IMR-90 (cell line): Measurements from ENCODE around the gene SPIC. TPM values are rescaled to one million over a fixed set of nuclear protein-coding genes. Genes with fewer than 3 reads are reported as not detected.

ENCODE experiments used
- ATAC-seq: fragments of 200-7000 bp; cut with Tn5 transposase; 2 replicates; pipeline ENCODE4 v1.9.1; 2020; ENCODE audit warnings: low read depth, mild to moderate bottlenecking, moderate library complexity
- BruUV-seq: library from RNA; stranded (reverse); fragments of 400-500 nt; replicated peaks from 2 replicates; lab custom pipeline; 2021; lab: Mats Ljungman, UMichigan
- CTCF ChIA-PET: fragments of 300-600 bp; formaldehyde crosslinking; extraction: SDS; loops from one replicate; lab custom pipeline; 2021; ENCODE audit warnings: antibody characterized with exemption; lab: Yijun Ruan, JAX
- POLR2A ChIA-PET: fragments of 300-600 bp; sonication (Branson Sonifier 250); formaldehyde crosslinking; loops from one replicate; lab custom pipeline; 2022; ENCODE audit warnings: antibody characterized with exemption; ENCODE audit not compliant: unreplicated experiment; lab: Charles Lee
- DNase-seq: peaks from one replicate; pipeline ENCODE4 v3.0.0; 2013
- H2AFZ ChIP-seq: replicated peaks from 2 replicates; pipeline ENCODE3; 2013; ENCODE audit warnings: low read length, mild to moderate bottlenecking; ENCODE audit not compliant: poor library complexity
- H2AK5ac ChIP-seq: 2 replicates; pipeline ENCODE4 v1.6.1; 2013; ENCODE audit warnings: low read depth, low read length, inconsistent platforms
- H2AK9ac ChIP-seq: replicated peaks from 2 replicates; pipeline ENCODE3; 2013; ENCODE audit warnings: mild to moderate bottlenecking, low read depth, low read length, moderate library complexity; ENCODE audit not compliant: poor library complexity
- H2BK120ac ChIP-seq: 2 replicates; pipeline ENCODE4 v1.6.1; 2013; ENCODE audit warnings: low read depth, low read length, inconsistent platforms
- H2BK15ac ChIP-seq: 3 replicates; pipeline ENCODE4 v1.6.1; 2013; ENCODE audit warnings: low read depth, low read length, inconsistent platforms
- H2BK20ac ChIP-seq: 2 replicates; pipeline ENCODE4 v1.6.1; 2013; ENCODE audit warnings: low read depth, mild to moderate bottlenecking, inconsistent platforms, low read length, moderate library complexity
- H2BK5ac ChIP-seq: 2 replicates; pipeline ENCODE4 v1.6.1; 2013; ENCODE audit warnings: mild to moderate bottlenecking, low read depth, low read length, inconsistent platforms; ENCODE audit not compliant: poor library complexity, severe bottlenecking
- H3K14ac ChIP-seq: replicated peaks from 2 replicates; pipeline ENCODE4 v1.6.1; 2013; ENCODE audit warnings: low read depth, low read length, inconsistent platforms
- H3K18ac ChIP-seq: 2 replicates; pipeline ENCODE4 v1.6.1; 2013; ENCODE audit warnings: low read depth, low read length, control low read depth
- H3K23ac ChIP-seq: 2 replicates; pipeline ENCODE4 v1.6.1; 2013; ENCODE audit warnings: low read depth, low read length, inconsistent platforms
- H3K27ac ChIP-seq: 2 replicates; pipeline ENCODE4 v1.5.1; 2013; ENCODE audit warnings: mild to moderate bottlenecking, control low read depth, low read length; ENCODE audit not compliant: insufficient read depth
- H3K27me3 ChIP-seq: 2 replicates; pipeline ENCODE4 v1.6.1; 2013; ENCODE audit warnings: low read length; ENCODE audit not compliant: control insufficient read depth, insufficient read depth
- H3K36me3 ChIP-seq: 2 replicates; pipeline ENCODE4 v1.6.1; 2013; ENCODE audit warnings: low read length, mixed read lengths; ENCODE audit not compliant: control insufficient read depth, insufficient read depth
- H3K4ac ChIP-seq: 2 replicates; pipeline ENCODE4 v1.6.1; 2013; ENCODE audit warnings: low read depth, low read length, inconsistent platforms
- H3K4me1 ChIP-seq: 2 replicates; pipeline ENCODE4 v1.6.1; 2013; ENCODE audit warnings: low read length, mixed read lengths; ENCODE audit not compliant: control insufficient read depth, insufficient read depth
- H3K4me2 ChIP-seq: 2 replicates; pipeline ENCODE4 v1.6.1; 2013; ENCODE audit warnings: low read depth, mild to moderate bottlenecking, control low read depth, low read length, moderate library complexity
- H3K4me3 ChIP-seq: 2 replicates; pipeline ENCODE4 v1.5.1; 2013; ENCODE audit warnings: low read depth, mild to moderate bottlenecking, control low read depth, low read length, moderate library complexity; ENCODE audit not compliant: insufficient read depth
- H3K56ac ChIP-seq: 2 replicates; pipeline ENCODE4 v1.6.1; 2013; ENCODE audit warnings: low read length, inconsistent platforms; ENCODE audit not compliant: insufficient read depth; ENCODE audit errors: extremely low read depth
- H3K79me1 ChIP-seq, 2 experiments: 2 replicates each; pipeline ENCODE4 v1.6.1; 2013; ENCODE audit warnings: low read length in 2 of 2, inconsistent platforms in 1 of 2, low read depth in 1 of 2
- H3K9ac ChIP-seq: 2 replicates; pipeline ENCODE4 v1.6.1; 2013; ENCODE audit warnings: low read depth, low read length, control low read depth
- H3K9me1 ChIP-seq: 2 replicates; pipeline ENCODE4 v1.6.1; 2013; ENCODE audit warnings: low read length, inconsistent platforms; ENCODE audit not compliant: insufficient read depth
- H3K9me3 ChIP-seq: 2 replicates; pipeline ENCODE4 v1.6.1; 2013; ENCODE audit warnings: low read length; ENCODE audit not compliant: control insufficient read depth, insufficient read depth
- H4K20me1 ChIP-seq: 2 replicates; pipeline ENCODE4 v1.6.1; 2013; ENCODE audit warnings: low read length, inconsistent platforms; ENCODE audit not compliant: insufficient read depth
- H4K5ac ChIP-seq: 2 replicates; pipeline ENCODE4 v1.6.1; 2013; ENCODE audit warnings: mild to moderate bottlenecking, low read depth, low read length, control low read depth
- H4K8ac ChIP-seq, 2 experiments: 2 replicates each; pipeline ENCODE4 v1.6.1; 2013; ENCODE audit warnings: low read depth in 2 of 2, low read length in 2 of 2, control low read depth in 1 of 2, inconsistent platforms in 1 of 2
- H4K91ac ChIP-seq: 2 replicates; pipeline ENCODE4 v1.6.1; 2013; ENCODE audit warnings: low read depth, low read length, inconsistent platforms; ENCODE audit not compliant: insufficient read depth
- BHLHE40 ChIP-seq: fragments of 150-350 bp; IDR thresholded peaks from 2 replicates; pipeline ENCODE4 v1.6.1; 2016; ENCODE audit warnings: mild to moderate bottlenecking, low read depth, low read length
- CEBPB ChIP-seq: IDR thresholded peaks from 2 replicates; pipeline ENCODE4 v1.6.1; 2012; ENCODE audit warnings: low read depth, low read length, improper control_type of control experiment
- CHD1 ChIP-seq: IDR thresholded peaks from 2 replicates; pipeline ENCODE4 v1.6.1; 2012; ENCODE audit warnings: low read depth, low read length, improper control_type of control experiment
- CTCF ChIP-seq: conservative IDR thresholded peaks from 2 replicates; pipeline ENCODE4 v1.5.1; 2012; ENCODE audit warnings: mild to moderate bottlenecking, low read depth, low read length, improper control_type of control experiment
- MAFK ChIP-seq: IDR thresholded peaks from 2 replicates; pipeline ENCODE4 v1.6.1; 2012; ENCODE audit warnings: low read depth, low read length, improper control_type of control experiment
- MAZ ChIP-seq: IDR thresholded peaks from 2 replicates; pipeline ENCODE4 v1.6.1; 2012; ENCODE audit warnings: low read depth, mild to moderate bottlenecking, low read length, improper control_type of control experiment, moderate library complexity, borderline replicate concordance
- MXI1 ChIP-seq: IDR thresholded peaks from 2 replicates; pipeline ENCODE4 v1.6.1; 2012; ENCODE audit warnings: low read depth, mild to moderate bottlenecking, low read length, moderate library complexity, borderline replicate concordance
- NFE2L2 ChIP-seq: fragments of 150-350 bp; IDR thresholded peaks from 2 replicates; pipeline ENCODE4 v1.6.1; 2016; ENCODE audit warnings: low read depth, mild to moderate bottlenecking, low read length
- POLR2A ChIP-seq: IDR thresholded peaks from 2 replicates; pipeline ENCODE4 v1.6.1; 2012; ENCODE audit warnings: mild to moderate bottlenecking, low read depth, low read length
- RAD21 ChIP-seq: IDR thresholded peaks from 2 replicates; pipeline ENCODE4 v1.6.1; 2012; ENCODE audit warnings: low read length, improper control_type of control experiment
- RCOR1 ChIP-seq: IDR thresholded peaks from 2 replicates; pipeline ENCODE4 v1.6.1; 2012; ENCODE audit warnings: mild to moderate bottlenecking, low read length, improper control_type of control experiment; ENCODE audit not compliant: insufficient replicate concordance
- RFX5 ChIP-seq: IDR thresholded peaks from 2 replicates; pipeline ENCODE4 v1.8.0; 2012; ENCODE audit warnings: low read depth, mild to moderate bottlenecking, low read length, moderate library complexity
- SMC3 ChIP-seq: fragments of 150-350 bp; IDR thresholded peaks from 2 replicates; pipeline ENCODE4 v1.6.1; 2016; ENCODE audit warnings: low read depth, mild to moderate bottlenecking, antibody characterized with exemption, low read length, moderate library complexity
- USF2 ChIP-seq: fragments of 150-350 bp; IDR thresholded peaks from 2 replicates; pipeline ENCODE4 v1.6.1; 2017; ENCODE audit warnings: mild to moderate bottlenecking, antibody characterized with exemption, low read length, low read depth
- WGBS, 2 experiments: methylation state at CpG; one replicate each; pipeline versions ENCODE4 v1.1.5 to v1.1.7; 2013; ENCODE audit warnings: missing lambda C conversion rate in 2 of 2; ENCODE audit not compliant: insufficient read length in 1 of 2; ENCODE audit errors: extremely low coverage in 2 of 2; 5-methylcytosine and 5-hydroxymethylcytosine counted together
- dilution Hi-C: fragments of 300-500 bp; cut with HindIII; formaldehyde crosslinking; loops from one replicate; pipeline ENCODE4 v1.14.3; 2018; ENCODE audit warnings: low sequenced_read_pairs; ENCODE audit not compliant: unreplicated experiment
- in situ Hi-C: fragments of 300-500 bp; cut with MboI; formaldehyde crosslinking; loops from 3 replicates; pipeline ENCODE4 v1.14.3; 2019; ENCODE audit warnings: low sequenced_read_pairs, inconsistent platforms, mixed read lengths
- intact Hi-C: fragments of 100-400 bp; cut with micrococcal nuclease; formaldehyde crosslinking; loops from 2 replicates; pipeline ENCODE4 v1.10.0; 2022
- polyA plus RNA-seq, 3 experiments: library from polyadenylated mRNA; depleted of rRNA; stranded (reverse); fragments of >200 nt; gene quantifications; 2 replicates each; pipeline ENCODE4 v1.2.3, GENCODE V29; 2012; ENCODE audit warnings: low replicate concordance in 1 of 3
- total RNA-seq: library from RNA; depleted of rRNA; stranded (reverse); fragments of >200 nt; gene quantifications from 2 replicates; pipeline ENCODE4 v1.2.3, GENCODE V29; 2012
- TF ChIP-seq, protein P1 (sequence below): fragments of 150-350 bp; IDR thresholded peaks from 2 replicates; pipeline ENCODE4 v1.6.1; 2016; ENCODE audit warnings: low read depth, mild to moderate bottlenecking, low read length, moderate library complexity, borderline replicate concordance

Gene SPIC
- total and polyA plus RNA-seq, 2 of the 4 experiments (the other 2 are of a cell fraction): not detected

DNA sequence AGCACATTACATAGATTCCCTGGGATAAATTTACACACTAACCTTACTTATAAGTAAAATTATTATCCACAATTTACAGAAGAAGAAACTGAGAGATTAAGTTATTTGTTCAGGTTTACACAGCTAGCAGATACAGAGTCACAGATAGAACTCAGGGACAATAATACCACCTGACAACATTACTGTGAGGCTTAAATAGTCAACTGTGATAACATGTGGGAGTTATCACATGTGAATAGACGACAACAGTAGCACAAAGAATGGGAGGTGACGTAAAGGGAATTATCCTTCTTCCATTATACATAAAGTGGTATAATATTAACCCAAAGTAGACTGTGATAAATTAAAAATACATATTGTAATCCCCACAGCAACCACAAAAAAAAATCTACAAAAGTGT is 6.2 kb upstream of the SPIC start:
- Histone ChIP-seq H2BK15ac (no peak overlapping the region), H3K9me1 (no peaks in the 10 kb centered on the region), H3K9ac (no peak overlapping the region), H4K20me1 (no peaks in the 10 kb centered on the region), H3K36me3 (no peaks in the 10 kb centered on the region), H3K18ac (no peak overlapping the region), H2BK20ac (no peak overlapping the region), H2AK5ac (no peak overlapping the region), H3K4me3 (no peak overlapping the region), H3K4me1 (no peaks in the 10 kb centered on the region), H2BK5ac (no peak overlapping the region), H3K23ac (no peak overlapping the region), H3K79me1 (no peaks in the 10 kb centered on the region), H2BK120ac (no peak overlapping the region), H3K4me2 (no peak overlapping the region), H4K5ac (no peak overlapping the region), H3K56ac (no peak overlapping the region), H2AK9ac (no peak overlapping the region), H3K27ac (no peak overlapping the region), H4K8ac (no peak overlapping the region), H3K14ac (no peak overlapping the region), H2AFZ (no peak overlapping the region), H4K91ac (no peak overlapping the region), H3K9me3 (no peaks in the 10 kb centered on the region), H3K4ac (no peak overlapping the region), H3K27me3 (no peaks in the 10 kb centered on the region)
- TF ChIP-seq BHLHE40 (no peak), RCOR1 (no peak), MAZ (no peak), MAFK (no peak), POLR2A (no peak), RFX5 (no peak), CEBPB (no peak), RAD21 (no peak), NFE2L2 (no peak), SMC3 (no peak), CHD1 (no peak), CTCF (no peak), MXI1 (no peak), USF2 (no peak)
- TF ChIP-seq, protein P1, sequence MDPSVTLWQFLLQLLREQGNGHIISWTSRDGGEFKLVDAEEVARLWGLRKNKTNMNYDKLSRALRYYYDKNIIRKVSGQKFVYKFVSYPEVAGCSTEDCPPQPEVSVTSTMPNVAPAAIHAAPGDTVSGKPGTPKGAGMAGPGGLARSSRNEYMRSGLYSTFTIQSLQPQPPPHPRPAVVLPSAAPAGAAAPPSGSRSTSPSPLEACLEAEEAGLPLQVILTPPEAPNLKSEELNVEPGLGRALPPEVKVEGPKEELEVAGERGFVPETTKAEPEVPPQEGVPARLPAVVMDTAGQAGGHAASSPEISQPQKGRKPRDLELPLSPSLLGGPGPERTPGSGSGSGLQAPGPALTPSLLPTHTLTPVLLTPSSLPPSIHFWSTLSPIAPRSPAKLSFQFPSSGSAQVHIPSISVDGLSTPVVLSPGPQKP: no peak
- ChIA-PET POLR2A (no interaction called here), CTCF (no interaction called here)
- intact Hi-C loops (no loop called here), dilution Hi-C loops (no loop called here), in situ Hi-C loops (no loop called here)
- WGBS, 2 experiments: no CpG with 5 or more reads among the region's 2 CpGs
- ATAC-seq (no peak), DNase-seq (no peak)
- no TSS peak for BruUV-seq
